Activated CD4-positive, alpha-beta T cell treated with anti-CD3 and anti-CD28 coated beads, Interleukin-2, amount 10 ng/mL, durations not matched to agents 7 days and 5 days (primary cell): Measurements from ENCODE around the gene PDAP1. TPM values are rescaled to one million over a fixed set of nuclear protein-coding genes. Genes with fewer than 3 reads are reported as not detected.

Experiments
- CTCF ChIA-PET: fragments of 350-600 bp; sonication (Branson Sonifier 250); formaldehyde crosslinking; loops from one replicate; lab custom pipeline; 2021; ENCODE audit warnings: antibody characterized with exemption; lab: Charles Lee
- POLR2A ChIA-PET: fragments of 350-600 bp; sonication (Branson Sonifier 250); formaldehyde crosslinking; loops from one replicate; lab custom pipeline; 2021; ENCODE audit warnings: antibody characterized with exemption; lab: Charles Lee
- DNase-seq: peaks from one replicate; pipeline ENCODE4 v3.0.0-alpha.2; 2020
- H3K27ac Mint-ChIP-seq: one replicate; pipeline ENCODE4 v1.8.0; 2021; ENCODE audit warnings: mild to moderate bottlenecking, moderate library complexity, mixed read lengths
- H3K27me3 Mint-ChIP-seq: one replicate; pipeline ENCODE4 v1.8.0; 2021; ENCODE audit warnings: mixed read lengths
- H3K36me3 Mint-ChIP-seq: one replicate; pipeline ENCODE4 v1.8.0; 2021; ENCODE audit warnings: low read depth, mixed read lengths
- H3K4me1 Mint-ChIP-seq: one replicate; pipeline ENCODE4 v1.8.0; 2021; ENCODE audit warnings: mixed read lengths
- H3K4me3 Mint-ChIP-seq: one replicate; pipeline ENCODE4 v1.8.0; 2021; ENCODE audit warnings: mild to moderate bottlenecking, moderate library complexity, mixed read lengths
- H3K9me3 Mint-ChIP-seq: one replicate; pipeline ENCODE4 v1.8.0; 2021; ENCODE audit warnings: mixed read lengths
- total RNA-seq, 2 experiments: library from RNA; stranded (reverse); gene quantifications; one replicate each; pipeline ENCODE4 v1.2.3, GENCODE V29; 2021

Gene PDAP1
- total RNA-seq, 2 experiments from 2014 or later: 81.4 to 81.9 TPM

DNA sequence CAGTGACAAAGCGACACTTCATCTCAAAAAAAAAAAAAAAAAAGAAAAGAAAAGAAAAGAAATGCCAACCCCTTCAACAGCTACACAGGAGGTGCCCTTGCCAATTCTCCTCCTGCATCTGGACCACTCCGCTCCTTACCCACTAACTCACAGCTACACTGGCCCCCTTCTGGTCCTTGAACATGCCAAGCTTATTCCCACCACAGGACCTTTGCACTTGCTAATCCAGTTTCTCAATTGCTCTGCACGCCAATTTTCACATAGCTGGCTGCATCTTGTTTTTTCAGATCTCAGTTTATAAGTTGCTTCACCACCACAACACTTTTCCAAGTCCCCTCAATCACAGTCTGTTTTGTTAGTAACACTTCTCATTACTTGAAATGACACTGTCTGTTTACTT lies 5.5 kb downstream of the PDAP1 start:
- H3K4me3 Mint-ChIP-seq: no peak overlapping the region
- H3K4me1 Mint-ChIP-seq: peaks cover 36% of the 10 kb centered on the region
- H3K36me3 Mint-ChIP-seq: peaks cover 50% of the 10 kb centered on the region

DNA sequence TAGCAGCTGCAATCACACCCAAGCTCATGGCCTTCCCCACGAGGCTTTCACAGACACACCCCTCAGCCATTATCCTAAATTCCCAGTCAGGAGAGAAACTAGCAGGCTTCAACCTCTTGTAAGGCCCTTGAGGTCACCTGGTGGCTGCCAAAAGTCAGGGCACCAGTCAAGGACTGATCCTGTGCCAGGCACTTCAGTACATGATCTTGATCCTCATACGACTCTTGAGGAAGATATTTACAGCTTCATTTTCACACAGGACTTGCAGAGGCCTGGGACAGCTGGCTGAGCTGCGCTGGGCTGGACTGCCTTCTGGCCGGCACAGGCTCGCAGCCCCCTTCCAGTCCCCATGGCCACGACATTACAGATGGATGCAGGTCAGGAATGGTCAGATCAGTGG lies 8.8 kb downstream of the PDAP1 start:
- Mint-ChIP-seq H3K4me1 (peaks cover 18% of the 10 kb centered on the region), H3K27me3 (no peaks in the 10 kb centered on the region), H3K9me3 (no peaks in the 10 kb centered on the region), H3K4me3 (no peak overlapping the region), H3K27ac (peak overlapping the region; percentile 60), H3K36me3 (peaks cover 69% of the 10 kb centered on the region)
- DNase-seq: no peak
- ChIA-PET CTCF (interaction anchor here (0.6 to 1.7 kb wide), 4 partner anchors 13 to 1039 kb away, joined by 3 to 7 read pairs (median 4); no protein-coding TSS in a partner anchor), POLR2A (no interaction called here)

More for the DNA sequence above, 5.5 kb downstream of the PDAP1 start:
- POLR2A ChIA-PET: interaction anchor here (0.7 kb wide), 1 partner anchor 15 kb away, joined by 3 read pairs; no protein-coding TSS in a partner anchor
- Mint-ChIP-seq H3K27ac (peak overlapping the region; percentile 39), H3K27me3 (no peaks in the 10 kb centered on the region), H3K9me3 (no peaks in the 10 kb centered on the region)
- no peak for DNase-seq
- CTCF ChIA-PET: interaction anchor here (0.8 to 1.2 kb wide), 2 partner anchors 11 to 17 kb away, joined by 3 read pairs; no protein-coding TSS in a partner anchor

DNA sequence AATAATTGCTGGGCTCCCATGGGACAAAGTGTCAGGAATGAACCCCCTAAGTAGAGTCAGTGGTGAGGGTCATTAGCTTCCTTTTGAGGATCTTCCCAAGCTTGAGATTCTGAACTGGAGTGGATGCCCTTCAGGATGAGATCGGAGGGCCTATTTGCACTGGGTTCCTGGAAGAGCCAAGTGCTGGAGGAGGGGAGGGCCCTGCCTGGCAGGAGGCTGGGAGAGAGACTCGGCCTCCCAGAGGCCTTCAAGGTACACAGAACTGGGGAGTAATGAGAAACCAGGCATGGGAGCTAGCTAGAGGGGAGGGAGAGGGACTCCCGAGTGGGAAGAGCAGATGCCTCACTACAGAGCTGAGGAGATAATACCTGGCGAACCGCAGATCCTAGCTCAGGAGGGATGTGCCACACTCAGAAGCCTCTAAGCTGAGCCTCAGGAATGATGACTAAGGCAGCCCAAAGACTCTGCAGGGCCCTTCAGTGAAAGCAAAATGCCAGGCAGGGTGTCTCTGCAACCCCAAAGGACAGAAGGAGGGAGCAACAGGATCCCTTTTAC lies 9.4 kb downstream of the PDAP1 start:
- H3K27ac Mint-ChIP-seq: peak overlapping the region; percentile 60
- no peaks in the 10 kb centered on the region for H3K9me3 Mint-ChIP-seq
- ChIA-PET POLR2A (no interaction called here), CTCF (interaction anchor here (0.6 to 1.7 kb wide), 5 partner anchors 8 to 138 kb away, joined by 3 to 7 read pairs (median 3); no protein-coding TSS in a partner anchor)
- no peaks in the 10 kb centered on the region for H3K27me3 Mint-ChIP-seq
- H3K36me3 Mint-ChIP-seq: peaks cover 68% of the 10 kb centered on the region
- DNase-seq: no peak
- H3K4me3 Mint-ChIP-seq: no peak overlapping the region
- H3K4me1 Mint-ChIP-seq: peaks cover 16% of the 10 kb centered on the region

DNA sequence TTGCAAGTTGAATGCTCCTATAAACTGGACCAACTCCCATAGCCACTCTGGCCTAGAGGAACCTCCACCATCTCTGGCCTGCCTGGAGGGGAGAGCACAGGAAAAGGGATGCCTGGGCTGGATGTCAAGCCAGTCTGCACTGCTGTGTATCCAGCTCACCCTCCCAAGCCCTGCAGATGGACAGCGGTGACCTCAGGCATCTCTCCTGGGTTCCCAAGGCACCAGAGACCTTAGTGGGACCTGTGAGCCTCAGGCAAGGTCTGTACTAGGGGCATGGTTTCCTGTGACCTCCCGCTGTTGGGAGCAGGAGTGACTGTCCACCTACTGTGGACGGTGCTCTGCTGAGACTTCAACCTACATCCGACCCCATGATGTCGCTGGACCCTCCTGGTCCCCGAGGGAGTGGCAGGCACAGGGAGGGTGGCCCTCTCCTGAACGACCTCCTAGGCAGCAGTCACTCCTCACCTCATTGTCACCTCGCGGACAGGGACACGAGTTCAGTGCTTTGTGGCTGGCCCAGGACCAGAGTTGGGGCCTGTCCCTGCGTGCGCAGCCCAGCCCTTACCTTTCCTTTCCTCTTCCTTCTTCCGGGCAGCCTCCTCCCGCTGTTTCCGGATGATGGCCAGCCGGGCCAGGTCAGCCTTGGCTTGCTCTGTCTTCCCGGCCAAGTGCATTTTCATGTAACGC lies 11.0 kb downstream of the PDAP1 start:
- Mint-ChIP-seq H3K27ac (peak overlapping the region; percentile 60), H3K36me3 (peaks cover 73% of the 10 kb centered on the region), H3K9me3 (no peaks in the 10 kb centered on the region), H3K4me1 (peaks cover 25% of the 10 kb centered on the region), H3K27me3 (no peaks in the 10 kb centered on the region), H3K4me3 (no peak overlapping the region)
- ChIA-PET CTCF (no interaction called here), POLR2A (no interaction called here)
- DNase-seq: no peak

DNA sequence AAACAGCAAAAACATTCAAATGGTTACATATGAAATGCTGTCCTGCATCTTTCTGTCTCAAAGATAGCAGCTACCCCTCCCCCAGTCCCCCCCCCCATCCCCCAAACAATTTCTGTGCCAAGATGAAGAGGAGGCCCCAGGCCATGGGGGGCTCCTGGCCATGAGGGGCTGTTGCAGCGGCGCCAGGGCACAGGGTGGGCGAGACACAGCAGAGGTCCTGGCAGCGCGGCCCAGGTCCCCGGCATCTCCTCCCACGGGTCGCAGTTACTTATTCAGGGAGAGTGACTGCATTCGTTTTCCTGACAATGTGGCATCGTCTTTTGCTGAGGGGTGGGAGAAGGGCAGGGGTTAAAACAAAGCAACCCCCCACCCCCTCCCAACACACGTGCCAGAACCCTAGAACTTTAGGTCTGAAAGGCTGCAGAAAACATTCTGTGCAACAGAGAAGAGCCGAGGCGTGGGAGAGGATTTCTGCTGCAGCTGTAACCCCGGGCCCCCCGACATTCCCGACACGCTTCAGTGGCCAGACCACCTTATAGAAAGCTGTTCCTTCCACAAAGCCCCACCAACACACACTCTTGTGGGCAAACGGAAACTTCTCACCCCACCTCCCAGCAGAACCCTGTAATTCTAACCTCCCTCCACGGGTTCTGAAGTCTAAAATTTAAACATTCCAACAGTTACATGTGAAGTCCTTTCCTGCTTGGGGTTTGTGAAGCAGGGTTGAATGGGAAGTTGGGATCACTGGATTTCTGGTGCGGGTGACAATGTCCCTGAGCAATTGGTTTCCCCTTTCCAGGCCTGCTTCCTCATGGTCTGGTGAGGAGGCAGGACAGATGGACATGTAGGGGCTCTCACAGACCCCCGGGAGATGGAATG lies 11.7 kb downstream of the PDAP1 start:
- ChIA-PET CTCF (no interaction called here), POLR2A (no interaction called here)
- H3K9me3 Mint-ChIP-seq: no peaks in the 10 kb centered on the region
- peaks cover 75% of the 10 kb centered on the region for H3K36me3 Mint-ChIP-seq
- H3K4me3 Mint-ChIP-seq: no peak overlapping the region
- H3K27me3 Mint-ChIP-seq: no peaks in the 10 kb centered on the region
- no peak for DNase-seq
- H3K4me1 Mint-ChIP-seq: peaks cover 30% of the 10 kb centered on the region
- H3K27ac Mint-ChIP-seq: no peak overlapping the region

DNA sequence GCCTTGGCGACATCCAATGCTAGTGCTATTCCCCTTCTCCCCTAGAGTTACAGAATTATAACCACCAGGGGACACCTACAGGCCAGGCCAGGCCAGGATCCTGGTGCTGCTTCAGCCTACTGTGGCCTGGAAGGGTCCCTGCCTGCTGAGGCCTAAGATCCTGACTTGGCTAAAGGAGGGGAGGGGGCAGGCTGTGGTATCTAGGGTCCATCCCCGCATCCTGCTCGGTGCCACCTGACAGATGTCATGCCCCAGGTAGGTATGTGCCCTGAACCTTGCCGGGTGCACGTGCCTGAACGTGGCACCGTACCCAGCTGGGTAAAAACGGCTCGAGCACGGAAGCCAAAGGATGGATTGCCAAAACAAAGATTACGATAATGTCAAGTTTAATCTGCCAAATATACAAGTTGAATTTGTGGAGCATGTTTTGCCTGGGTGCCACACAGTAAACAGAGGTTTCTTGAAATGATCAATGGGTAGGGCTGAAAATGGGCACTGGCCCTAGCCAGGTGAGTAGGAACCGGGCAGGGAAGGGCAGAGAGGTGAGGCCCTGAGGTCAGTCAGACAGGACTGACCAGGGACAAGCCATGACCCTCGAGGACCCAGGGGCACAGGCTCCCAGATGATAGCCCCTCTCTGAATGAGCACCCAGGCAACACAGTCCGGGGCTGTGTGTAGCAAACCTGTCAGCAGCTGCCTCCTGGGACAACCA lies 12.6 kb downstream of the PDAP1 start:
- Mint-ChIP-seq H3K36me3 (peaks cover 72% of the 10 kb centered on the region), H3K27ac (peak overlapping the region; percentile 57), H3K4me1 (peaks cover 36% of the 10 kb centered on the region), H3K9me3 (no peaks in the 10 kb centered on the region), H3K4me3 (no peak overlapping the region), H3K27me3 (no peaks in the 10 kb centered on the region)
- DNase-seq: no peak
- POLR2A ChIA-PET: no interaction called here
- CTCF ChIA-PET: no interaction called here

DNA sequence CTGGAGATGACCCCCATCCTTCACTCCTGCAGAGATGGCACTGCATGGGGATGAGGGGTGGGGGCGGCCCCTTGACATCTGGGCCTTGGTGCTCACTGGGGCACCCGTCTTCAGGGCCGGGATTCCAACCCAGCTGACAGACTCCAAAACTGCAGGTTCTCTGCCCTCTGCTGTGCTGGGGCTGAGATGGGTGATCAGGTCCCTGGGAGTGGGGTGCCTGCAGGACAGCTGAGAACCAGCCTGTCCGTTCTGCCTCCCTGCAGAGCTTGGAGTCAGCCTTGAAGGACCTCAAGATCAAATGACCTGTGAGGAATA lies 14.3 kb downstream of the PDAP1 start:
- no peak overlapping the region for H3K4me3 Mint-ChIP-seq
- ChIA-PET POLR2A (no interaction called here), CTCF (interaction anchor here (1.4 kb wide), 1 partner anchor 11 kb away, joined by 3 read pairs; no protein-coding TSS in a partner anchor)
- no peak for DNase-seq
- no peaks in the 10 kb centered on the region for H3K9me3 Mint-ChIP-seq
- H3K27me3 Mint-ChIP-seq: no peaks in the 10 kb centered on the region
- peaks cover 39% of the 10 kb centered on the region for H3K4me1 Mint-ChIP-seq
- peak overlapping the region; percentile 88 for H3K27ac Mint-ChIP-seq
- peaks cover 69% of the 10 kb centered on the region for H3K36me3 Mint-ChIP-seq

DNA sequence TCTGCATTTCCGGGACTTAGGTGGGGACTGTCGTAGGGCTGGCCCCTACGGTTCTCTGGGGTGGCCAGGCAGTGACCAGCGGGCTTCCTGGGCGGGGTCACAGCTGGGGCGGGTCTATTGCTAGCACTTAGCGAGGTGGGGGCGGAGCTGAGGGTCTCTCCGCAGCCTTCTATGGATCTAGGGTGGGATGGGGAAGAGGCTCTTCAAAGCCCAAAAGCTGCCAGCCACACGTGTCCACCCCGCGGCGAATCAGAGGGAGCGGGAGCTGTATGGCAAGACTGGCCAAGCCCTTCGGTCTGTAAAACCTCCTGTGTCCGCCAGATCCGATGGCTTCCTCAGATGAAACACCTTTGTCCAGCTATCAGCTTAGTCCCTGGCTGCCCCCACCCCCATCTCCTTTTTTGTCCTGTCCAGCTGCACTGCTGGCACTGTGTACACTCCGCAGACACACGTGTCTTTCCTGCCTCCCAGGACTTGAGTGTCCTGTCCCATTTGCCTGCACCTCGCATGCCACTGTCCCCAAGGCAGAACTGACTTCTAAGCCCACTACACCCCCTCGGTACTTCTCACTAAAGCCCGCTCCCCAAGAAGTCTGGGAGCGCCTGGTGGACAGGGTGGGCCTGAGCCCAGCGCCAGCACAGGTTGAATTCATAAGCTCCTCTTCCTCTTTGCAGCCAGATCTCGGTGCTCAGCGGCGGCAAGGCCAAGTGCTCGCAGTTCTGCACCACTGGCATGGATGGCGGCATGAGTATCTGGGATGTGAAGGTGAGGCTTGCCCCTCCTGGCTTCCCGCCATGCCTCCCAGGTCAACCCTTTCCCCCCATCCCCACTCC lies 14.8 kb downstream of the PDAP1 start:
- no peaks in the 10 kb centered on the region for H3K9me3 Mint-ChIP-seq
- ChIA-PET POLR2A (no interaction called here), CTCF (interaction anchor here (0.5 to 1.8 kb wide), 4 partner anchors 8 to 152 kb away, joined by 3 to 7 read pairs (median 3); no protein-coding TSS in a partner anchor)
- H3K4me1 Mint-ChIP-seq: peaks cover 39% of the 10 kb centered on the region
- H3K27ac Mint-ChIP-seq: peak overlapping the region; percentile 88
- peak overlapping the region; percentile 64 for H3K4me3 Mint-ChIP-seq
- H3K27me3 Mint-ChIP-seq: no peaks in the 10 kb centered on the region
- peaks cover 67% of the 10 kb centered on the region for H3K36me3 Mint-ChIP-seq
- DNase-seq: no peak

DNA sequence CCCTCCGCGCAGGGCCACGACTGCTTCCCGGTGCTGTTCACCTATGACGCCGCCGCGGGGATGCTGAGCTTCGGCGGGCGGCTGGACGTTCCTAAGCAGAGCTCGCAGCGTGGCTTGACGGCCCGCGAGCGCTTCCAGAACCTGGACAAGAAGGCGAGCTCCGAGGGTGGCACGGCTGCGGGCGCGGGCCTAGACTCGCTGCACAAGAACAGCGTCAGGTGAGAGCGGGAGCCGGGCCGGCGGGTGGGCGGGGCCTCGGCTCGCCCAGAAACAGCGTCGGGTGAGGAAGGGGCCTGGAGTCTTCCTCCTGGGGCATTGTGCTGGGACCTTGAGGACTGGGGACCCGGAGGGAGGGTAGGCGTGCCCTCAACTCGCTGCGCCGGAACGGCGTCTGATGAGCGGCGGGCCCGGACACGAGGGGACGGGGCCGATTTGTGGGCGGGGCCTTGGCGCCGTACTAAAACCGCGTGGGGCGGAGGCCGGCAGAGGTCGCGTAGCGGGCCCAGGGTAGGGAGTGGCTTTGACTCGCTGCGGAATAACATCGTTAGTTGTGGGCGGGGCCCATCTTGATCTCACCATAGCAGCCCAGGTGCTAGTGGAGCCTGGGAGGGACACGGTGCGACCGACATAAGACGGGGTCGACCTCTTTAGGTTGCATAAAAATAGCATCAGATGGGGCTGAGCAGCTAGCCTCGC lies 15.6 kb downstream of the PDAP1 start:
- Mint-ChIP-seq H3K27ac (peak overlapping the region; percentile 88), H3K4me3 (peak overlapping the region; percentile 64), H3K36me3 (peaks cover 65% of the 10 kb centered on the region), H3K9me3 (no peaks in the 10 kb centered on the region), H3K4me1 (peaks cover 35% of the 10 kb centered on the region), H3K27me3 (no peaks in the 10 kb centered on the region)
- CTCF ChIA-PET: interaction anchor here (1.2 to 1.9 kb wide), 7 partner anchors 9 to 29 kb away, joined by 3 to 7 read pairs (median 3); partner anchors contain the start of genes BUD31 and PDAP1
- POLR2A ChIA-PET: interaction anchor here (0.6 to 1.2 kb wide), 2 partner anchors 13 to 710 kb away, joined by 3 to 4 read pairs; no protein-coding TSS in a partner anchor
- peak; percentile 89 for DNase-seq

DNA sequence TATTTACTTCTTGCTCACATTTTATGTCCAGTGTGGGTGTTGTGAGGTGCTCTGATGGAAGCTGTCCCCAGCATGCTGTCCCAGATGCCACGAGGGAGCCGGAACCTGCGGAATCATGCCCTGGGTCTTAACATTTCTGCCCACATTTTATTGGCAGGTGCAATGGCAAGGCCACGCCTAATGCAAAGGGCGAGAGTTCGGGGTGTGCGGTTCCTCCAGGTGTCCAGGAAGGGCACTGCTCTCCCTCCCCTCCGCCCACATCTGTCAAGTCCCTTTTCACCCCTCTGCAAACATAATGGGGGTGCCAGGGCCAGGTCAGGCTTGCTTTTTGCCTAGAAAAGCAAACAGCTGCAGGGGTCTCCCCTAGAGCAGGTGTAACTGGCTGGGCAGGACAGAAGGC lies 16.4 kb downstream of the PDAP1 start:
- peak overlapping the region; percentile 71 for H3K27ac Mint-ChIP-seq
- ChIA-PET CTCF (interaction anchor here (0.5 to 1.9 kb wide), 8 partner anchors 10 to 1038 kb away, joined by 3 to 7 read pairs (median 4); partner anchors contain the start of genes BUD31 and PDAP1), POLR2A (interaction anchor here (0.6 to 1.2 kb wide), 2 partner anchors 13 to 711 kb away, joined by 3 to 4 read pairs; no protein-coding TSS in a partner anchor)
- no peaks in the 10 kb centered on the region for H3K27me3 Mint-ChIP-seq
- peaks cover 36% of the 10 kb centered on the region for H3K4me1 Mint-ChIP-seq
- H3K36me3 Mint-ChIP-seq: peaks cover 64% of the 10 kb centered on the region
- H3K9me3 Mint-ChIP-seq: no peaks in the 10 kb centered on the region
- no peak for DNase-seq
- H3K4me3 Mint-ChIP-seq: peak overlapping the region; percentile 25
